Glomerular endothelial cell (primary cell): ENCODE results near the gene TAS2R14. TPM values are rescaled to one million over a fixed set of nuclear protein-coding genes. Genes with fewer than 3 reads are reported as not detected.

Experiments
- DNase-seq: peaks from one replicate; pipeline ENCODE4 v3.0.0-alpha.2; 2011; ENCODE audit warnings: low read depth, low spot score; ENCODE audit errors: extremely low read depth
- total RNA-seq: library from RNA; depleted of rRNA; stranded (reverse); fragments of >200 nt; gene quantifications from 2 replicates; pipeline ENCODE4 v1.2.3, GENCODE V29; 2015

Gene TAS2R14
- total RNA-seq, 1 donor from 2014 or later, result 5.5 TPM

DNA sequence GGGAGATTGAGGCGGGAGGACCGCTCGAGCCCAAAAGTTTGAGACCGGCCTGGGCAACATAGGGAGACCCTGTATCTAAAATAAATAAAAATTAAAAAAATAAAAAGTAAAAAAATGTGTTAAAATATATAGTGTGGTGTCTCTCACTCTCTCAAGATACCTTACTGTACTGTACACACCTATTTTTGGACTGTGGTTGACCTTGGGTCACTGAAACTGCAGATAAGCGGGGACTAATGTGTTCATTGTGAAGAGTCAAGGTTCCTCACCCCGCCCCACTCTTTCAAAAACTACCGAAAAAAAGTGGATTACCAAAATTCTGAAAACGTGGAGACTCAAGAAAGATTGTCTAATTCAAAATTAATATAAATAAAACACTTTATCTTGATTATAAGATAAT, 28.7 kb downstream of the TAS2R14 start:
- DNase-seq, result no peak

DNA sequence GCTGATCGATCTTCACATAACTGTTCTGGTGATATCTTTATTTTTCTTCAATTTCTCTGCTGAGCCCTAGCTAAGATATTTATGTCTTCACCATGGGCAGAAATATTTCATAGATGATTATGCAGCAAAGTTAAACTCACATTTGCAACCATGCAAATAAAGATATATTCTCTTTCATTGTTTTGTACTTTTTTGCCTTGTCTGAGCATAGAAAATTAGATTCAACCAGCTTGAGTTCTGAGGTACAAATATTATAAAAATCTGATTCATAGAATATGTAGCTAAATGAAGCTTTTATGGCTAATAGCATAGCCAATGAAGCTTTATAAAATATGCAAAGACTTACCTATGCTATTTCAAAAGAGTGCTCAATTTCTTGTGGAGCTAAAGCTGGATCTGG, 29.6 kb downstream of the TAS2R14 start, which contains the start of gene TAS2R13:
TSS of gene TAS2R13 (minus strand) at position 101 of the 400 bp plus-strand sequence. CDS start 264 bp downstream, outside the sequence.
- DNase-seq, result no peak

DNA sequence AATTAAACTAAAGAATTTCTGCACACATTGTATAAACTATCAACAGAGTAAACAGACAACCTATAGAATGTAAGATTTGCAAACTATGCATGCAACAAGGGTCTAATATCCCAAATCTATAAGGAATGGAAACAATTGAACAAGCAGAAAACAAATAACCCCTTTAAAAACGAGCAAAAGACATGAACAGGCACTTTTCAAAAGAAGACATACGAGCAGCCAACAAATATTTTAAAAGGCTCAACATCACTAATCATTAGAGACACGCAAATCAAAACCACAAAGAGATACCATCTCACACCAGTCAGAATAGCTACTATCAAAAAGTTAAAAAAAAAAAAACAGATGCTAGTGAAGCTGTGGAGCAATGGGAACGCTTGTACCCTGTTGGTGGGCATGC, 34.4 kb downstream of the TAS2R14 start:
- DNase-seq, result no peak

DNA sequence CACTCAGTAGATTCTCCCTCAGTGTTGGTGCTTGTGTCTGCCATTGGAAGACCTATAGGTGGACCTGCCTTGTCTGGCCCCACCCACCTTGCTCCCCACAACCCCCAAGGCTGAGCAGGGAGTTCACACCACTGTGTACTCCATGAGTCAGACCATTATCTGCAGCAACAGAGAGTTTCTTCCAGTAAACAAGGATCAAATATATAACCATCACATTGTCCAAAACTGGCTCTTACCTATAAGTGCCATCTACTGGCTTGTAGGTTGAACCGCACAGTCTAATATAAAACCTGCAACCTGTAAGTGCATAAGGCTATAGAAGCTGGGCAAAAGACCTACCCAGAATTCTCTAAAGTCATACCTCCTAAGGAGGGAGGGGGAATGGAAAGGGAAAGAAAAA, 37.6 kb downstream of the TAS2R14 start:
- no peak for DNase-seq

DNA sequence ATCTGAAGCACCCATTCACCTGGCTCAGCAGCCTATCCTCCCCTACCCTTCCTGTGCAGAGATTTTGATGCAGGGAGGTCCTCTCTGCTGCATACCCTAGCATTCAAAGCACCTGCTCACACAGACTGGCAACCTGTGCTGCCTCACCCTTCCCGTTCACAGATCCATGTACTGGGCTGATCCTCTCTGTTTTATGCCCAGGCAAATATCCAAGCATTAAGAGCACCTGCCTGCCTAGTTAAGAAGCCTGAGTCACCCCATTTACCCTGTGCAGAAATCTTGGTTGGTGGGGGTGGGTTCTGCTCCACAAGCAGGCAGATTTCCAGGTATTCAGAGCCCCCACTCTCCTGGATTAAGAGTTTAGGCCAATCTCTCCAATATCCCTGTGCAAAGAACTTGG, 38.1 kb downstream of the TAS2R14 start:
- DNase-seq, result no peak

DNA sequence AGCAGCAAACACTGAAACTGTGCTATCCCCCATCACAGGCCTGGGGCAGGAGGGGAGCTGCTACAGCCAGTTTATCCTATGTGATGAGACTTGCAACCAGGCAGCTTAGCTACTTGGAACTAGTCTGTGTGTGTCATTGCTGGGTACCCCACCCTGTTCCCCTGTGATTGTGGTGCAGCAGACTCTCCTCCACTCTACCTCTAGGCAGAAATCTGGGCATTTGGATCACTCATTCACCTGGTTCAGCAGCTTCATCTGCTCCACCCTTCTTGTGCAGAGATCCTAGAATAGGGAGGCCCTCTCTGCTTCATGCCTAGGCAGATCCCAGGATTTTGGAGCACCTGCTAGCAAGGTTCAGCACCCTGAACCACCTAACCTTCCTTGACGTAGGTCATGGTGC, 38.5 kb downstream of the TAS2R14 start:
- DNase-seq, result no peak

DNA sequence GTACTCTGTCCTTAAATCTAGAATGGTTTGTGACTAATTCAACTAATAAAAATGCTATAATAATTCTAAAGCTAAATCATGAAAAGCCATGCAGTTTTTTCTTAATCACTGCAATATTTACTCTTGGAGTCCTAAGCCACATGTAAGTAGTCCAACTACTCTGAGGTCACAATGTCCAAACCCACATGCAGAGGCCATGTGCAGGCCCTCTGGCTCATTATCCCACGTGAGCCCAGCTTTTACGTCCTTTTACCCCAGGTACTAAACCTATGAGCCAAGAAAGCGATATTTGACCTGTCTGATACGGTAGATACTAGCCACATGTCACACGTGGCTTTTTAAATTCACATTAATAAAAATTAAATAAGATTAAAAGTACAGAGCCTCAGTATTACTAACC, 42.2 kb downstream of the TAS2R14 start:
- DNase-seq, result no peak

DNA sequence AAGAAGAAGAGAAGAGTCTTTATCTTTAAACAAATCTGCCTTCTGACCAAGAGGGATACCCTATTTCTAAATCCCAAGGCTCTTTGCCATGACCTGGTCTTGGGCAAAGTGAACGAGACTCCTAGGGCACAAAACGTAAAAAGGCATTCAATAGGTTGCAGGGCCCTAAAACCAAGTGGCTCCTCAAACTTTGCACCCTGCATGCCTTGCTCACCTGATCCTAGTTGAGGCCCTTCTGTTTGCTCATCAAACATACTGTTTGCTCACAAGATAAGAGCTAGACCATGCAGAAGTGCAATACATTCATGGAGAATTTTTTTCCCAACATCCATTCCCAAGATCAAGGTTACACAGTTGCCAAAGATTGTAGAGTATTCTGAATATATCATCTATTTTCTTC, 47.1 kb downstream of the TAS2R14 start:
- no peak for DNase-seq

DNA sequence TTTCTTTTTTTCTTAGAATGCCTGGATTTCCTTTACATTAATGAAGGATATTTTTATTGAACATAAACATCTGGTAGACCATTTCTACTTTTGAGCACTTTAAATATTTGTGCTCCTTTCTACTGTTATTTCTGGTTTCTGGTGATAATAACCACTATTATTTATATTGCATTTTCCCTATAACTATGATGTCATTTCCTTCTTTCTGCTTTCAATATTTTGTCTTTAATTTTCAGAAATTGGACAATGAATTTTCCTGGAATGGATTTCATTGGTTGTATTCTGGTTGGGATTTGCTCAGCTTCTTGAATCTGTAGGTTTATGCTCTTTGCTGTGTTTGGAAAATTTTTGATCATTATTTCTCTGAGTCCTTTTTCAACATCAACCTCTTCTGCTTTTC, 49.8 kb downstream of the TAS2R14 start:
- no peak for DNase-seq

Other genes with a start within 250 kb of the TAS2R14 start
- gene YBX3, start 215.9 kb downstream of the TAS2R14 start, total RNA-seq, result 335 and 368 TPM in 2 replicates
- gene TAS2R7, start 136.6 kb downstream of the TAS2R14 start, total RNA-seq, result 0.18 TPM in 1 of 2 replicates, not detected in the other
- gene TAS2R8, start 132.0 kb downstream of the TAS2R14 start, total RNA-seq, result not detected in 2 replicates
- gene TAS2R9, start 129.1 kb downstream of the TAS2R14 start, total RNA-seq, result 0.18 TPM in 1 of 2 replicates, not detected in the other
- gene TAS2R10, start 112.9 kb downstream of the TAS2R14 start, total RNA-seq, result 0.15 and 1.1 TPM in 2 replicates
- gene PRR4, start 89.8 kb downstream of the TAS2R14 start, total RNA-seq, result 5.0 TPM in 1 of 2 replicates, not detected in the other
- 2.1 and 25.2 TPM in 2 replicates for gene PRH1, start 55.0 kb downstream of the TAS2R14 start, total RNA-seq
- gene TAS2R13, start 29.7 kb downstream of the TAS2R14 start, total RNA-seq, result 2.7 TPM in 1 of 2 replicates, not detected in the other
- not detected in 2 replicates for gene PRH2, start 10.0 kb downstream of the TAS2R14 start, total RNA-seq
- 0.15 and 2.0 TPM in 2 replicates for gene TAS2R50, start 47.6 kb upstream of the TAS2R14 start, total RNA-seq
- 0.34 and 1.8 TPM in 2 replicates for gene TAS2R20, start 59.0 kb upstream of the TAS2R14 start, total RNA-seq
- gene TAS2R19, start 83.4 kb upstream of the TAS2R14 start, total RNA-seq, result 1.0 and 6.9 TPM in 2 replicates
- gene TAS2R31, start 92.1 kb upstream of the TAS2R14 start, total RNA-seq, result 0.44 and 2.9 TPM in 2 replicates
- 1.6 TPM in 1 of 2 replicates, not detected in the other for gene TAS2R46, start 123.0 kb upstream of the TAS2R14 start, total RNA-seq
- 1.3 TPM in 1 of 2 replicates, not detected in the other for gene TAS2R43, start 153.1 kb upstream of the TAS2R14 start, total RNA-seq
- 0.73 and 3.5 TPM in 2 replicates for gene TAS2R30, start 195.4 kb upstream of the TAS2R14 start, total RNA-seq
- 5.8 and 9.7 TPM in 2 replicates for gene SMIM10L1, start 231.9 kb upstream of the TAS2R14 start, total RNA-seq
- not detected in 2 replicates for gene TAS2R42, start 247.7 kb upstream of the TAS2R14 start, total RNA-seq